H1 (cell line): ENCODE data around the gene DIO3. TPM values are rescaled to one million over a fixed set of nuclear protein-coding genes. Genes with fewer than 3 reads are reported as not detected.

ENCODE experiments used
- ATF2 ChIP-seq: IDR thresholded peaks from 2 replicates; pipeline ENCODE4 v1.6.1; 2012; ENCODE audit warnings: low read length, inconsistent platforms
- CBX5 ChIP-seq: fragments of 300-800, 300-1000 bp; sonication (generic); IDR thresholded peaks from 2 replicates; pipeline ENCODE4 v1.7.1; 2016; ENCODE audit warnings: antibody characterized with exemption, low read length, low read depth
- CHD1 ChIP-seq: IDR thresholded peaks from 2 replicates; pipeline ENCODE4 v1.6.1; 2012; ENCODE audit warnings: low read depth, low read length, improper control_type of control experiment
- POLR2AphosphoS5 ChIP-seq: IDR thresholded peaks from 2 replicates; pipeline ENCODE4 v1.6.1; 2011; ENCODE audit warnings: low read depth, low read length
- polyA plus RNA-seq, 7 experiments: library from polyadenylated mRNA; depleted of rRNA in 3 of 7; stranded (reverse) in 5 of 7; unstranded in 2 of 7; fragments of >200 nt in 5 of 7; fragments of 200-250 nt in 2 of 7; gene quantifications; 1 replicate in 5 of 7; 2 replicates in 1 of 7; 4 replicates in 1 of 7; pipeline versions ENCODE4 v1.2.1 to v1.2.3, GENCODE V29; 2011 to 2013; ENCODE audit warnings: missing spikeins in 2 of 7, mixed read lengths in 2 of 7
- total RNA-seq: library from RNA; stranded (reverse); fragmentation: NEBNext Ultra II Directional; extraction: Animal tissue kit (Norgen Biotek cat#: 25700); gene quantifications from 2 replicates; pipeline ENCODE4 v1.2.1, GENCODE V29; 2021

DIO3 gene
- total and polyA plus RNA-seq, 2 of the 8 experiments (the other 6 are each of a cell fraction or from before 2014, with no cell fraction given) = 0.17 to 0.19 TPM

- TF ChIP-seq ATF2 = no peak
- no peak for TF ChIP-seq CBX5
- no peak for TF ChIP-seq CHD1
- TF ChIP-seq POLR2AphosphoS5 = no peak
These were observed 3.2 kb upstream of the DIO3 start (continued) for GRCh38 chr14:101557811-101558738.
